Ishikawa (cell line): Measurements from ENCODE around the gene KIRREL2.

Experiments used
- CEBPB ChIP-seq: IDR thresholded peaks from 2 replicates; pipeline ENCODE4 v1.6.1; 2012
- CREB1 ChIP-seq: IDR thresholded peaks from 2 replicates; pipeline ENCODE4 v1.6.1; 2012; ENCODE audit warnings: low read depth
- EGR1 ChIP-seq: IDR thresholded peaks from 2 replicates; pipeline ENCODE4 v1.6.1; 2012
- EP300 ChIP-seq: IDR thresholded peaks from 2 replicates; pipeline ENCODE4 v1.6.1; 2012; ENCODE audit warnings: borderline replicate concordance
- FOXM1 ChIP-seq: IDR thresholded peaks from 2 replicates; pipeline ENCODE4 v1.6.1; 2012; ENCODE audit warnings: low read depth, borderline replicate concordance
- MAX ChIP-seq: IDR thresholded peaks from 2 replicates; pipeline ENCODE4 v1.6.1; 2012
- NFIC ChIP-seq: IDR thresholded peaks from 2 replicates; pipeline ENCODE4 v1.6.1; 2012
- RAD21 ChIP-seq: IDR thresholded peaks from 2 replicates; pipeline ENCODE4 v1.6.1; 2012; ENCODE audit warnings: low read depth
- TAF1 ChIP-seq: IDR thresholded peaks from 2 replicates; pipeline ENCODE4 v1.6.1; 2012; ENCODE audit warnings: low read depth, mild to moderate bottlenecking
- TCF12 ChIP-seq: IDR thresholded peaks from 2 replicates; pipeline ENCODE4 v1.6.1; 2012; ENCODE audit warnings: low read depth
- TEAD4 ChIP-seq: IDR thresholded peaks from 2 replicates; pipeline ENCODE4 v1.6.1; 2012
- USF1 ChIP-seq: IDR thresholded peaks from 2 replicates; pipeline ENCODE4 v1.6.1; 2012
- YY1 ChIP-seq: IDR thresholded peaks from 2 replicates; pipeline ENCODE4 v1.6.1; 2012; ENCODE audit warnings: low read depth
- ZBTB7A ChIP-seq: IDR thresholded peaks from 2 replicates; pipeline ENCODE4 v1.6.1; 2012; ENCODE audit warnings: low read depth
- TF ChIP-seq, protein P1 (sequence below): IDR thresholded peaks from 2 replicates; pipeline ENCODE4 v1.6.1; 2012; ENCODE audit warnings: low read depth, mild to moderate bottlenecking

KIRREL2 gene

GRCh38 chr19:35862528-35862927 is 5.8 kb downstream of the KIRREL2 start:
- TF ChIP-seq TAF1 (no peak), CREB1 (no peak), EP300 (no peak), TEAD4 (no peak), YY1 (no peak), ZBTB7A (no peak), USF1 (no peak), CEBPB (no peak), FOXM1 (no peak), TCF12 (no peak), NFIC (no peak), EGR1 (no peak), MAX (no peak)
- TF ChIP-seq, protein P1, sequence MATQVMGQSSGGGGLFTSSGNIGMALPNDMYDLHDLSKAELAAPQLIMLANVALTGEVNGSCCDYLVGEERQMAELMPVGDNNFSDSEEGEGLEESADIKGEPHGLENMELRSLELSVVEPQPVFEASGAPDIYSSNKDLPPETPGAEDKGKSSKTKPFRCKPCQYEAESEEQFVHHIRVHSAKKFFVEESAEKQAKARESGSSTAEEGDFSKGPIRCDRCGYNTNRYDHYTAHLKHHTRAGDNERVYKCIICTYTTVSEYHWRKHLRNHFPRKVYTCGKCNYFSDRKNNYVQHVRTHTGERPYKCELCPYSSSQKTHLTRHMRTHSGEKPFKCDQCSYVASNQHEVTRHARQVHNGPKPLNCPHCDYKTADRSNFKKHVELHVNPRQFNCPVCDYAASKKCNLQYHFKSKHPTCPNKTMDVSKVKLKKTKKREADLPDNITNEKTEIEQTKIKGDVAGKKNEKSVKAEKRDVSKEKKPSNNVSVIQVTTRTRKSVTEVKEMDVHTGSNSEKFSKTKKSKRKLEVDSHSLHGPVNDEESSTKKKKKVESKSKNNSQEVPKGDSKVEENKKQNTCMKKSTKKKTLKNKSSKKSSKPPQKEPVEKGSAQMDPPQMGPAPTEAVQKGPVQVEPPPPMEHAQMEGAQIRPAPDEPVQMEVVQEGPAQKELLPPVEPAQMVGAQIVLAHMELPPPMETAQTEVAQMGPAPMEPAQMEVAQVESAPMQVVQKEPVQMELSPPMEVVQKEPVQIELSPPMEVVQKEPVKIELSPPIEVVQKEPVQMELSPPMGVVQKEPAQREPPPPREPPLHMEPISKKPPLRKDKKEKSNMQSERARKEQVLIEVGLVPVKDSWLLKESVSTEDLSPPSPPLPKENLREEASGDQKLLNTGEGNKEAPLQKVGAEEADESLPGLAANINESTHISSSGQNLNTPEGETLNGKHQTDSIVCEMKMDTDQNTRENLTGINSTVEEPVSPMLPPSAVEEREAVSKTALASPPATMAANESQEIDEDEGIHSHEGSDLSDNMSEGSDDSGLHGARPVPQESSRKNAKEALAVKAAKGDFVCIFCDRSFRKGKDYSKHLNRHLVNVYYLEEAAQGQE, result no peak

DNA sequence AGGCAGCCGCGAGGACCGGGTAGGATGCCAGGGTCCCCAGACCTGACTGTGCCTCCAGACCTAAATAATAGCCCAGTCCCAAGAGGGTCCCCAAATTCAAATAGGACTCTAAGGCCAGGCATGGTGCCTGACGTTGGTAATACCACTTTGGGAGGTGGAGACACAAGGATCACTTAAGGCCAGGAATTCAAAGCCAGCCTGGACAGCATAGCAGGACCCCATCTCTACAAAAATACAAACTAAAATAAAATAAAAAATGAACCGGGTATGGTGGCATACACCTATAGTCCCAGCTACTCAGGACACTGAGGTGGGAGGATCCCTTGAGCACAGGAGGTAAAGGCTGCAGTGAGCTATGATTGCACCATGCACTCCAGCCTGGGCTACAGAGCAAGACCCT is 6.3 kb downstream of the KIRREL2 start:
- no peak for TF ChIP-seq YY1
- no peak for TF ChIP-seq TEAD4
- no peak for TF ChIP-seq EGR1
- no peak for TF ChIP-seq EP300
- TF ChIP-seq FOXM1, result no peak
- no peak for TF ChIP-seq NFIC
- no peak for TF ChIP-seq TAF1
- TF ChIP-seq, protein P1, result no peak
- no peak for TF ChIP-seq MAX
- no peak for TF ChIP-seq USF1
- TF ChIP-seq CEBPB, result no peak
- TF ChIP-seq TCF12, result no peak
- TF ChIP-seq RAD21, result no peak

DNA sequence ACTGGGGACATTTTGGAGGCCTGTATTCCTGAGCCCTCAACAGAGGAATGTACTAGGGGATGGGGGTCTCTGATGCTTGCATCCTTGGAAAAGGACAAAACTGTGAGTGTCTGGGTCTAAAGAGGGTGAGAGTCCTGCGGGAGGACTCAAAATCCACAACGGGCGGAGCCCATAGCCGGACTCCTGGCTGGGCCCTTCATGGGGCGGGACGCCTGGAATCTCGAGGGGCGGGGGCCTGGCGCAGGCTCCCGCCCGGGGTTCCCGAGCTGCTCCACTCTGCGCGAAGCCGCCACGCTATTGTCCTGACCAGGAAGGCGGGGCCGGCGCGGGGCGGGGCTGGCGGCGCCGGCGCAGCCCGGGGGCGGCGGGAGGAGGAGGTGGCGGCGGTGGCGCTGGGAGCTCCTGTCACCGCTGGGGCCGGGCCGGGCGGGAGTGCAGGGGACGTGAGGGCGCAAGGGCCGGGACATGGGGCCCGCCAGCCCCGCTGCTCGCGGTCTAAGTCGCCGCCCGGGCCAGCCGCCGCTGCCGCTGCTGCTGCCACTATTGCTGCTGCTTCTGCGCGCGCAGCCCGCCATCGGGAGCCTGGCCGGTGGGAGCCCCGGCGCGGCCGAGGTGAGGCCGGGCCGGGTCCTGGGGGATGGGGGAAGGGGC is 11.6 kb downstream of the KIRREL2 start, which contains the start of gene APLP1:
TSS of gene APLP1 (plus strand) at position 403 of the 651 bp plus-strand sequence. CDS start at position 466, 63 bp downstream.
- TF ChIP-seq ZBTB7A (no peak), TEAD4 (peak; percentile 31; the same call in 1 of the 2 replicates), MAX (peak; percentile 41; the same call in 1 of the 2 replicates), YY1 (no peak)
- TF ChIP-seq, protein P1, result no peak

- TF ChIP-seq YY1 (no peak), FOXM1 (no peak), CEBPB (no peak), CREB1 (no peak), NFIC (no peak), TAF1 (no peak), TCF12 (no peak)
Observed at GRCh38 chr19:35868823-35869326, 12.2 kb downstream of the KIRREL2 start.
